ENCODE results near the gene SCFD2.
"Not testable (repeated sequence)": the region's sequence is repeated elsewhere in the genome, so short reads cannot be mapped to it uniquely, and the experiment has no call there.

DNA sequence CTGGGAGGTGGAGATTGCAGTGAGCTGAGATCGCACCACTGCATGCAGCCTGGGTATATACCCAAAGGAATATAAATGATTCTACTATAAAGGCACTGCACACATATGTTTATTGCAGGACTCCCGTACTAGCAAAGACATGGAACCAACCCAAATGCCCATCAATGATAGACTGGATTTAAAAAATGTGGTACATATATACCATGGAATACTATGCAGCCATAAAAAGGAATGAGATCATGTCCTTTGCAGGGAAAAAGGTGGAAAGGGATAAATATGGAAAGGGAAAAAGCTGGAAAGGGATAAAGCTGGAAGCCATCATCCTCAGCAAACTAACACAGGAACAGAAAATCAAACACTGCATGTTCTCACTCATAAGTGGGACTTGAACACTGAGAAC lies 308.8 kb downstream of the SCFD2 start:
- TF ChIP-seq, protein P1, sequence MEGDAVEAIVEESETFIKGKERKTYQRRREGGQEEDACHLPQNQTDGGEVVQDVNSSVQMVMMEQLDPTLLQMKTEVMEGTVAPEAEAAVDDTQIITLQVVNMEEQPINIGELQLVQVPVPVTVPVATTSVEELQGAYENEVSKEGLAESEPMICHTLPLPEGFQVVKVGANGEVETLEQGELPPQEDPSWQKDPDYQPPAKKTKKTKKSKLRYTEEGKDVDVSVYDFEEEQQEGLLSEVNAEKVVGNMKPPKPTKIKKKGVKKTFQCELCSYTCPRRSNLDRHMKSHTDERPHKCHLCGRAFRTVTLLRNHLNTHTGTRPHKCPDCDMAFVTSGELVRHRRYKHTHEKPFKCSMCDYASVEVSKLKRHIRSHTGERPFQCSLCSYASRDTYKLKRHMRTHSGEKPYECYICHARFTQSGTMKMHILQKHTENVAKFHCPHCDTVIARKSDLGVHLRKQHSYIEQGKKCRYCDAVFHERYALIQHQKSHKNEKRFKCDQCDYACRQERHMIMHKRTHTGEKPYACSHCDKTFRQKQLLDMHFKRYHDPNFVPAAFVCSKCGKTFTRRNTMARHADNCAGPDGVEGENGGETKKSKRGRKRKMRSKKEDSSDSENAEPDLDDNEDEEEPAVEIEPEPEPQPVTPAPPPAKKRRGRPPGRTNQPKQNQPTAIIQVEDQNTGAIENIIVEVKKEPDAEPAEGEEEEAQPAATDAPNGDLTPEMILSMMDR (IDR thresholded peaks at IDR 0.05; ENCODE audit: insufficient read depth, low read depth, low read length) = not testable (repeated sequence)
- TF ChIP-seq EZH2 (IDR thresholded peaks at IDR 0.05; ENCODE audit: insufficient read depth, low read length) = not testable (repeated sequence)

Measured in astrocyte (in vitro differentiated cells and primary cell).